B cell (primary cell): Measurements from ENCODE around the gene CDADC1. TPM values are rescaled to one million over a fixed set of nuclear protein-coding genes. Genes with fewer than 3 reads are reported as not detected.

Source experiments
- ATAC-seq: fragments of 200-7000 bp; cut with Tn5 transposase; one replicate; pipeline ENCODE4 v1.10.0; 2021; ENCODE audit warnings: low read depth, mild to moderate bottlenecking, moderate number of reproducible peaks, moderate library complexity
- CTCF ChIA-PET: fragments of 350-600 bp; sonication (Branson Sonifier 250); formaldehyde crosslinking; loops from one replicate; lab custom pipeline; 2021; ENCODE audit warnings: antibody characterized with exemption, inconsistent platforms; lab: Charles Lee
- POLR2A ChIA-PET: fragments of 350-600 bp; sonication (Branson Sonifier 250); formaldehyde crosslinking; loops from one replicate; lab custom pipeline; 2021; ENCODE audit warnings: antibody characterized with exemption; lab: Charles Lee
- DNase-seq: peaks from one replicate; pipeline ENCODE4 v3.0.0; 2013
- H2AFZ ChIP-seq: 2 replicates; pipeline ENCODE4 v1.6.1; 2012; ENCODE audit warnings: mild to moderate bottlenecking, low read depth, low read length; ENCODE audit not compliant: insufficient read depth, poor library complexity, severe bottlenecking
- H3K27ac ChIP-seq, 2 donors: 1 replicate in 1 of 2; 2 replicates in 1 of 2; pipeline ENCODE4 v1.5.1; 2012 to 2013; ENCODE audit warnings: low read length in 2 of 2, mild to moderate bottlenecking in 2 of 2, moderate library complexity in 1 of 2
- H3K27me3 ChIP-seq, 4 experiments: fragments of 200-600 bp in 1 of 4; sonication (generic) in 1 of 4; replicated peaks in 1 of 4; 1 replicate in 2 of 4; 2 replicates in 2 of 4; pipeline versions ENCODE4 v1.6.1 to v1.7.0; 2013 to 2016; ENCODE audit warnings: low read length in 3 of 4, mild to moderate bottlenecking in 2 of 4, mixed read lengths in 1 of 4, moderate library complexity in 1 of 4; ENCODE audit not compliant: insufficient read depth in 4 of 4, control insufficient read depth in 3 of 4; ENCODE audit errors: control extremely low read depth in 1 of 4
- H3K36me3 ChIP-seq, 2 experiments: replicated peaks in 1 of 2; 1 replicate in 1 of 2; 2 replicates in 1 of 2; pipeline versions ENCODE4 v1.6.1 to v1.7.1; 2013; ENCODE audit warnings: low read length in 1 of 2; ENCODE audit not compliant: insufficient read depth in 2 of 2, control insufficient read depth in 1 of 2; ENCODE audit errors: control extremely low read depth in 1 of 2, extremely low read depth in 1 of 2
- H3K4me1 ChIP-seq, 2 donors: fragments of 200-600 bp in 1 of 2; sonication (generic) in 1 of 2; 1 replicate in 1 of 2; 2 replicates in 1 of 2; pipeline versions ENCODE4 v1.5.1 to v1.6.1; 2013 to 2017; ENCODE audit warnings: low read length in 2 of 2; ENCODE audit not compliant: control insufficient read depth in 2 of 2, insufficient read depth in 2 of 2
- H3K4me2 ChIP-seq: replicated peaks from 2 replicates; pipeline ENCODE3; 2012; ENCODE audit warnings: mild to moderate bottlenecking, low read depth, low read length; ENCODE audit not compliant: poor library complexity, severe bottlenecking
- H3K4me3 ChIP-seq, 5 experiments: fragments of 200-600 bp in 1 of 5; sonication (generic) in 1 of 5; 1 replicate in 3 of 5; 2 replicates in 2 of 5; pipeline versions ENCODE4 v1.5.1 to v1.7.0; 2011 to 2016; ENCODE audit warnings: low read length in 4 of 5, mild to moderate bottlenecking in 4 of 5, low read depth in 2 of 5, control low read depth in 1 of 5, moderate library complexity in 1 of 5; ENCODE audit not compliant: insufficient read depth in 1 of 5; ENCODE audit errors: control extremely low read depth in 1 of 5, extremely low read depth in 1 of 5
- H3K79me2 ChIP-seq: fragments of 200-600 bp; sonication (generic); one replicate; pipeline ENCODE4 v1.6.0; 2016; ENCODE audit warnings: low read length; ENCODE audit not compliant: control insufficient read depth, insufficient read depth
- H3K9ac ChIP-seq: fragments of 200-600 bp; sonication (generic); 2 replicates; pipeline ENCODE4 v1.6.1; 2017; ENCODE audit warnings: mild to moderate bottlenecking, low read length, moderate library complexity
- H3K9me3 ChIP-seq, 3 donors: one replicate each; pipeline versions ENCODE4 v1.6.1 to v1.7.1; 2013; ENCODE audit warnings: low read length in 2 of 3; ENCODE audit not compliant: control insufficient read depth in 2 of 3, insufficient read depth in 1 of 3; ENCODE audit errors: control extremely low read depth in 1 of 3
- H4K20me1 ChIP-seq: 2 replicates; pipeline ENCODE4 v1.6.0; 2012; ENCODE audit warnings: mild to moderate bottlenecking, low read length; ENCODE audit not compliant: insufficient read depth, control insufficient read depth, poor library complexity, severe bottlenecking
- H3K27ac Mint-ChIP-seq: one replicate; pipeline ENCODE4 v1.8.0; 2021; ENCODE audit warnings: mixed read lengths
- H3K27me3 Mint-ChIP-seq: one replicate; pipeline ENCODE4 v1.8.0; 2021; ENCODE audit warnings: mixed read lengths
- H3K4me1 Mint-ChIP-seq: one replicate; pipeline ENCODE4 v1.8.0; 2021; ENCODE audit warnings: mixed read lengths
- H3K4me3 Mint-ChIP-seq: one replicate; pipeline ENCODE4 v1.8.0; 2021; ENCODE audit warnings: mixed read lengths
- H3K9me3 Mint-ChIP-seq: one replicate; pipeline ENCODE4 v1.8.0; 2022; ENCODE audit warnings: mixed read lengths; ENCODE audit not compliant: insufficient read depth
- CTCF ChIP-seq: fragments of 200-600 bp; IDR thresholded peaks from one replicate; pipeline ENCODE4 v1.8.0; 2022; ENCODE audit warnings: antibody characterized with exemption, mild to moderate bottlenecking
- EZH2 ChIP-seq: IDR thresholded peaks from 2 replicates; pipeline ENCODE4 v1.6.1; 2012; ENCODE audit warnings: borderline replicate concordance, low read depth, mild to moderate bottlenecking, moderate library complexity, low read length; ENCODE audit not compliant: insufficient read depth, poor library complexity, severe bottlenecking
- WGBS: methylation state at CpG from one replicate; pipeline ENCODE4 v1.1.5; 2013; ENCODE audit warnings: missing lambda C conversion rate; ENCODE audit not compliant: insufficient coverage; 5-methylcytosine and 5-hydroxymethylcytosine counted together
- intact Hi-C: fragments of 100-400 bp; cut with micrococcal nuclease; formaldehyde crosslinking; loops from one replicate; pipeline ENCODE4 v1.10.0; 2022
- polyA plus RNA-seq: library from polyadenylated mRNA; depleted of rRNA; stranded (reverse); fragments of >200 nt; gene quantifications from 2 replicates; pipeline ENCODE4 v1.2.3, GENCODE V29; 2012
- total RNA-seq, 2 donors: library from RNA; stranded (reverse); fragments of 120-200 nt in 1 of 2; gene quantifications; 1 replicate in 1 of 2; 2 replicates in 1 of 2; pipeline versions ENCODE4 v1.2.3 to v1.2.4, GENCODE V29; 2013 to 2022

CDADC1 gene
- total and polyA plus RNA-seq, 2 donors (not counting 1 experiment from before 2014, with no cell fraction given) = 3.0 to 14.5 TPM

GRCh38 chr13:49314344-49314882 is 66.7 kb downstream of the CDADC1 start:
- Mint-ChIP-seq H3K4me3 (no peak overlapping the region), H3K9me3 (no peaks in the 10 kb centered on the region), H3K4me1 (no peaks in the 10 kb centered on the region), H3K27ac (no peak overlapping the region), H3K27me3 (no peaks in the 10 kb centered on the region)
- TF ChIP-seq EZH2 (no peak), CTCF (no peak)
- Histone ChIP-seq H4K20me1 (no peaks in the 10 kb centered on the region), H3K27me3 (no peaks in the 10 kb centered on the region), H2AFZ (no peak overlapping the region), H3K9ac (no peak overlapping the region), H3K4me2 (no peak overlapping the region), H3K4me3 (no peak overlapping the region), H3K9me3 (no peaks in the 10 kb centered on the region), H3K4me1 (no peaks in the 10 kb centered on the region), H3K27ac (no peak overlapping the region), H3K79me2 (no peaks in the 10 kb centered on the region), H3K36me3 (no peaks in the 10 kb centered on the region)
- WGBS = 75% methylated on average over 2 of the region's 6 CpGs
- ATAC-seq = no peak
- ChIA-PET POLR2A (no interaction called here), CTCF (interaction anchor here (1.6 kb wide), 1 partner anchor 293 kb away, joined by 3 read pairs; no protein-coding TSS in a partner anchor)
- no peak for DNase-seq
- intact Hi-C loops = loop anchor here (10.0 kb wide), 1 partner anchor 90 kb away; no protein-coding TSS in a partner anchor

- Histone ChIP-seq H3K4me1 (peaks cover 3 to 4% of the 10 kb centered on the region in 2 donors), H3K27me3 (no peaks in the 10 kb centered on the region), H4K20me1 (no peaks in the 10 kb centered on the region), H3K9me3 (no peaks in the 10 kb centered on the region), H3K27ac (no peak overlapping the region), H3K79me2 (no peaks in the 10 kb centered on the region), H3K9ac (no peak overlapping the region), H3K36me3 (no peaks in the 10 kb centered on the region), H3K4me2 (no peak overlapping the region), H2AFZ (no peak overlapping the region), H3K4me3 (no peak overlapping the region)
- DNase-seq (no peak), ATAC-seq (no peak)
- Mint-ChIP-seq H3K27ac (no peak overlapping the region), H3K4me1 (peaks cover 5% of the 10 kb centered on the region), H3K4me3 (no peak overlapping the region), H3K9me3 (no peaks in the 10 kb centered on the region), H3K27me3 (no peaks in the 10 kb centered on the region)
- WGBS = 100% methylated on average over 2 of the region's 3 CpGs
- intact Hi-C loops = loop anchor here (10.0 kb wide), 1 partner anchor 90 kb away; no protein-coding TSS in a partner anchor
- POLR2A ChIA-PET = interaction anchor here (0.6 kb wide), 1 partner anchor 65 kb away, joined by 3 read pairs; no protein-coding TSS in a partner anchor
- TF ChIP-seq EZH2 = no peak
- no peak for TF ChIP-seq CTCF
- CTCF ChIA-PET = interaction anchor here (1.6 kb wide), 1 partner anchor 292 kb away, joined by 3 read pairs; no protein-coding TSS in a partner anchor
Observed at GRCh38 chr13:49315036-49315565, 67.4 kb downstream of the CDADC1 start.
